HG03175 (cell line): ENCODE results near the gene DNMT3B.
"Not testable (repeated sequence)": the region's sequence is repeated elsewhere in the genome, so short reads cannot be mapped to it uniquely, and the experiment has no call there.

Source experiments
- ATAC-seq: cut with Tn5 transposase; IDR thresholded peaks from one replicate; pipeline ENCODE4 v1.9.1; 2021; ENCODE audit warnings: mild to moderate bottlenecking, moderate library complexity; ENCODE audit not compliant: unreplicated experiment

The DNMT3B gene

GRCh38 chr20:32789896-32790750, 27.9 kb downstream of the DNMT3B start:
- peak; percentile 62 for ATAC-seq

GRCh38 chr20:32790751-32791057, 28.5 kb downstream of the DNMT3B start:
- ATAC-seq: no peak

DNA sequence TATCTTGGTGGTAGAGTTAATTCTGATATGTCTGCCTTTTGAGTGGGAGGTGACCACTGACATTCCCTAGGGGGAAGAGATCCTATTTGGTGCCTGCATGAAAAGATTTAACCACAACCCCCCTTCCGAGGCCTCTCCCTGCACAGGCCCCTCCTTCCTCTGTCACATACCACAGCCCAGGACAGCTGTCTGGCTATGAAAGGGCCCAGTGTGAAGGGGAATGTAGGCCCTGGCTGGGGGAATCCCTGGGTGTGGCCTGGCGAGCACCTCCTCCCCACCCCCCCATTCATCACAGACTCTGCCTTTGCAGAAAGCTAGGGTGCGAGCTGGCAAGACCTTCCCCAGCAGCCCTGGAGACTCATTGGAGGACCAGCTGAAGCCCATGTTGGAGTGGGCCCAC, 30.1 kb downstream of the DNMT3B start:
- ATAC-seq: peak; percentile 49

- no peak for ATAC-seq
Observed at GRCh38 chr20:32792731-32793458, 30.7 kb downstream of the DNMT3B start.

DNA sequence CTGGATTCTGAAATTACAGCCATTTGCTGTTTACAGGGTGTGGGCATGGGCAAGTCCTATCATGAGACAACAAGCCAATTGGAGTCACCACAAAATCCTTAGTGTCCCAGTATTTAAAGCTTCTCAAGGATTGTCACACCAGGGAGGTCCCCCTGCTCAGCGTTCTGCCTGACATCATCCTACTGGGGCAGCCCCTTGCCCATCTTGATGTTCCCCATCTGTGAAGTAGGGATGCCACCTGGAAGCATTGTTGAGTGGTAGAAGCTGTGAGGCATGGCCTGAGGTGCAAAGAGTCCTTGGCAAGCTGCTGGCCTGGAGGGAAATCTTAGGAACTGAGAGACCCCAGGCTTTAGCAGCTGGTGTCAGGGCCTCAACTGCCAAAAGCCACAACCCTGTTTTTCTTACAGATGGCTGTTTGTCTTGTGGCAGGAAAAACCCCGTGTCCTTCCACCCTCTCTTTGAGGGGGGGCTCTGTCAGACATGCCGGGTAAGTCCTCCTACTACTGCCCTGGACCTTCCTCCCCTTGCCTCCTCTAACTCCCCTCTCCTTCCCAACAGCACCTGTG, 34.3 kb downstream of the DNMT3B start:
- ATAC-seq: no peak

DNA sequence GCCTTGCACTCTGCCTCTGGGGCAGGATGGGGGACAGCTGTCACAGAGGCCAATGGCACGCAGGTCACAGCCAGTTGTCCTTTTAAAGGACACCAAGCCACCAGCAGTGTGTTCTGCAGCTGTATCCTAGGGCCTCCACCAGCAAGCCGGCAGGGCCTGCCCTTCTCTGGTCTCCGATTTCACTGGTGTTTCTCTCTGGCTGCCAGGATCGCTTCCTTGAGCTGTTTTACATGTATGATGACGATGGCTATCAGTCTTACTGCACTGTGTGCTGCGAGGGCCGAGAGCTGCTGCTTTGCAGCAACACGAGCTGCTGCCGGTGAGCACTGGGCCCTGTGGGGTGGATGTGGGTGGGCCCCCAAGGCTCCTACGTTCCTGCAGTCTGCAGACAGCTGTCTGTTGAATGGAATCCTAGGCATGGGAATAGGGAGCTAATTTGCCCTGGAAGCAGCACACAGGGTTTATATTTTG, 34.8 kb downstream of the DNMT3B start:
- ATAC-seq: no peak

GRCh38 chr20:32797571-32797970, 35.4 kb downstream of the DNMT3B start:
- ATAC-seq: not testable (repeated sequence)

DNA sequence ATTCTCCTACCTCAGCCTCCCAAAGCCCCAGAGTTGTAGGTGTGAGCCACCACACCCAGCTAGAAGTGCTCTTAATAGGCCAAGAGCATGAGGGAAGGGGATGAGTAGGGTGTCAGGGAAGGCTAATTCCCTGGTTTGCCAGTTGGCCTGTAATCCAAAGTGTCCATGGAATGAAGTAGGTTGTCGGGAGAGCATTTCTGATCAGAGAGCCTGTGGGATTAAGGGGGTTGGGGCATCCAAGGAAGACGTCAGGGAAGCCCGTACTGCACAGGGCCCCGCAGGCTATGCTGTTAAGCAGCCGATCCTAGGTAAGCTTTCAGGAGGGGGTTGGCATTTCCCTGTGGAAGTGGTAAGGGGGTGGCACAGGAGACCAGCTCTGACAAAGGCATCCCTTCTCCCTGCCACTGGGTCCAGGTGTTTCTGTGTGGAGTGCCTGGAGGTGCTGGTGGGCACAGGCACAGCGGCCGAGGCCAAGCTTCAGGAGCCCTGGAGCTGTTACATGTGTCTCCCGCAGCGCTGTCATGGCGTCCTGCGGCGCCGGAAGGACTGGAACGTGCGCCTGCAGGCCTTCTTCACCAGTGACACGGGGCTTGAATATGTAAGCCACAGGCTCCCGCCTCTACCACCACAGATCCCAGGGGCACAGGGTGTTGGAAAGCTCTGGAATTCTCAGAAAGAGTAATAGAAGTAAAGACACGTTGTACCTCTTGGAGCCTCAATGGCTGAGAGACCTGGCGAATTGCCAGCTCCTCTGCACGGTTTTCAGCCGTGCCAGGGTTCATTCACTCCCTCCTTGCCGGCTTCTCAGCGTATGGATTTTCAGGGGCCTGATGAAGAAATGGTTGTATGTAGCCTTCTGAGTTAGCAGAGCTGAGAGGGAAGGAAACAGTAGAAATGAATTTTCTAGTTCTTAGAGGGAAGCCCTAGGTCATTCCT, 36.1 kb downstream of the DNMT3B start:
- no peak for ATAC-seq

GRCh38 chr20:32803092-32803491, 40.9 kb downstream of the DNMT3B start:
- ATAC-seq: no peak

DNA sequence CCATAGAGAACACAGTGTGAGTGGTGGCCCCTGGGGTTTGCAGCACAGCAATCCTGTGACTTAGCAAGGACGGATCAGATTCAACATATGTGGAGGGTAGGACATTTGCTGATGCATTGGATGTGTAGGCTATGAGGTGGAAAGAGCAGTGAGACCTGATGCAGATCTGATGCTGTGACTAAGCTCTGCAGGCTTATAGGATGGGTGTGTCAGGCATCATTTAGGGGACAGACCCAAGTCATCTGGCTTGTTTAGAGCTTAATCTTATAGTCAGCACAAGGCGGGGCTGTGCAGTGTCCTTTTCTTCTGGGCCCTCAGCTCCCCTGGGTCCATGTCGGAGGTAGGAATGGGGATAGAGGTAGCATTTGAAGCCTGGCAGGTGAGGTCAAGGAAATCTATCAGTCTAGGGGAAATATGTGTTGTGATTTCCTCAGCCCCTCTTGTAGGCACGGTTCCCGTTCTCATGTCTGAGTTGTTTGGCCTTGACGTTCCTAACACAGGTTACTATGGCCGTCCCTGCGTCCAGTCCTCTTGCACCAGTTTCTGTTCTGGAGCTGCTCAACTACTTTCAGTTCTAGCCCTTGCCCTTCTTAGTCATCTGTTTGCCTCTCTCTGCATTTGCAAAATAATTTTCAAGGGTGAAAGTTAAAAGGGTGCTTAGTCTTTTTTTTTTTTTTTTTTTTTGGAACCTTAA, 42.0 kb downstream of the DNMT3B start:
- ATAC-seq: no peak

DNA sequence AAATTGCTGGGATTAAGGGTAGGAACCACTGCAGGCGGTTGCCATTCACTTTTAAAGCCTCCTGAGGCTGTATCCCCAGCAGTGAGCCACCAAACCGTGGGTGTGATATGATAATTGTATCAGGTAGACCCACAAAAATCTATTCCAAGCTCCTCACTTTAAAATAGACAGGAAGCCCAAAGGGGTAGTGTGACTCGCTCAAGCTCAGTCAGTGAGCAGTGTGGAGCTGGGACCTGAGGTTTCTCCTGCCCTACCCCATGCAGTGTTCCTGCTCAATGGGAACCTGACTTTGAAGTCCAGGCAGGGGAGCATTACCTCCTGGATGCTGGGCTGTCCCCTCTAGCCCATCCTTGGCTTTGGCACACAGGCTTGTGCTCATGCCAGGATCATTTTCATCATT, 42.6 kb downstream of the DNMT3B start:
- no peak for ATAC-seq

GRCh38 chr20:32805721-32806120, 43.5 kb downstream of the DNMT3B start:
- ATAC-seq: no peak

DNA sequence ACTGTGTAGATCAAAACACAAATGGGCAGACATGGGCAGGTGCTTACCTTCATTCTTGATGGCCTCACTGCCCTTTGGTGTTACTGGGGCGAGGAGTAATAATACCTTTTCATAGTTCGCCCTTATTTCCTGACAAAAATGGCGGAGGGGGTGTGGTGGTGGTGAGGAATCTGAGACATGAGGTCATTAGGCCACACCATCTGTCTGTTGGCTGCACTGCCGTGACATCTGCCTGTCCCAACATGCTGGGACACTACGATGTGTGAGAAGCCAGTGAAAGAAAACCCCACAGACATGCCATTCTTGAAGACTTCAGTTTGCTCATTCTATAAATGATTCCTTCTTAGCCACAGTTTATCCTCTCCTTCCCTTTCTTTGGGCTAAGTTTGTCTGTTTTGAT, 44.2 kb downstream of the DNMT3B start:
- ATAC-seq: no peak

- ATAC-seq: no peak
Observed at GRCh38 chr20:32807706-32808105, 45.5 kb downstream of the DNMT3B start.

DNA sequence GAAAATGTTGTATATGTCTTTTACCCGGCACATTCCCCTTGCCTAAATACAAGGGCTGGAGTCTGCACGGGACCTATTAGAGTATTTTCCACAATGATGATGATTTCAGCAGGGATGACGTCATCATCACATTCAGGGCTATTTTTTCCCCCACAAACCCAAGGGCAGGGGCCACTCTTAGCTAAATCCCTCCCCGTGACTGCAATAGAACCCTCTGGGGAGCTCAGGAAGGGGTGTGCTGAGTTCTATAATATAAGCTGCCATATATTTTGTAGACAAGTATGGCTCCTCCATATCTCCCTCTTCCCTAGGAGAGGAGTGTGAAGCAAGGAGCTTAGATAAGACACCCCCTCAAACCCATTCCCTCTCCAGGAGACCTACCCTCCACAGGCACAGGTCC, 46.3 kb downstream of the DNMT3B start:
- ATAC-seq: no peak

DNA sequence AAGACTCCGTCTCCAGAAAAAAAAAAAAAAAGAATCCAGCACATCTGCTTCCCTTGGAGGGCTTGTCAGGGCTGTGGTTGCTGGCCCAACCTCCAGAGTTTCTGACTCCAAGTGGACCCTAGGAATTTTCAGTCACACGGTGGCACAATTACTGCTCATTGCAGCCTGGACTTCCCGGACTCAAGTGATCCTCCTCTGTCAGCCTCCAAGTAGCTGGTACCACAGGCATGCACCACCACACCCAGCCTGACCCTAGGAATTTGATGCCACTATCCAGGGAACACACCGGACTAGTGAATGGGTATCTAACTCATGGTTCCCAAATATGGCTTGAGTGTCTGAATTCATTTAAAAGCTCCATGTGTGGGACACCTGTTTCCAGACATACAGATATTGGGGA, 47.7 kb downstream of the DNMT3B start:
- no peak for ATAC-seq

DNA sequence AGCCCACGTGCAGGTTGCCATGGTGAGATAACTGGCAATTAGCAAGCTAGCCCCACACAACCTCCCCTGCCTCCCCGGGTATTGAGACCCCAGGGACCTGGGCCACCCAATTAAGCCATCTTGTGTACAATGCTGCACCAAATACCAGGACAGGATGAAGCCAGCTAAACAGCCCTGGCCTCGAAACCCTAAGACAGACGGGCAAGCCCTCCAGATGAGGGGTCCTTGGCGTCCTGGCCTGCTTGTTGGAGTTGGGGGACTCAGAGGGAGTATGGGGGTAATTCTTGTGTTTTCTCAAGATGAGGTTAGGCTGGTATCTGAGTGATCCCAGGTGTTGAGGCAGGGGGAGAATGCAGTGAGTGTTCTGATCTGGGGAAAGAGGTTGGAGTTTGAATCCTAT, 48.8 kb downstream of the DNMT3B start:
- no peak for ATAC-seq

DNA sequence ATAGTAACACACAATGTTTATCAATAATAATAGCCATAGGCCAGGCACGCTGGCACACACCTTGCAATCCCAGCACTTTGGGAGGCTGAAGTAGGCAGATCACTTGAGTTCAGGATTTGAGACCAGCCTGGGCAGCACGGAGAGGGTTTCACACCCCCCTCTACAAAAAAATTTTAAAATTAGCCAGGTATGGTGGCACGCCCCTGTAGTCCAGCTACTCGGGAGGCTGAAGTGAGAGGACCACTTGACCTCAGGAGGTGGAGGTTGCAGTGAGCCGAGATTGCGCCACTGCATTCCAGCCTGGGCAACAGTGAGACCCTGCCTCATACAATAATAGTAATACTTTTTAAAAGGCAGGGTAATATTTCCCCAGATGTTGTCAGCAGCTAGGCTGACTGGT, 49.7 kb downstream of the DNMT3B start:
- no peak for ATAC-seq

DNA sequence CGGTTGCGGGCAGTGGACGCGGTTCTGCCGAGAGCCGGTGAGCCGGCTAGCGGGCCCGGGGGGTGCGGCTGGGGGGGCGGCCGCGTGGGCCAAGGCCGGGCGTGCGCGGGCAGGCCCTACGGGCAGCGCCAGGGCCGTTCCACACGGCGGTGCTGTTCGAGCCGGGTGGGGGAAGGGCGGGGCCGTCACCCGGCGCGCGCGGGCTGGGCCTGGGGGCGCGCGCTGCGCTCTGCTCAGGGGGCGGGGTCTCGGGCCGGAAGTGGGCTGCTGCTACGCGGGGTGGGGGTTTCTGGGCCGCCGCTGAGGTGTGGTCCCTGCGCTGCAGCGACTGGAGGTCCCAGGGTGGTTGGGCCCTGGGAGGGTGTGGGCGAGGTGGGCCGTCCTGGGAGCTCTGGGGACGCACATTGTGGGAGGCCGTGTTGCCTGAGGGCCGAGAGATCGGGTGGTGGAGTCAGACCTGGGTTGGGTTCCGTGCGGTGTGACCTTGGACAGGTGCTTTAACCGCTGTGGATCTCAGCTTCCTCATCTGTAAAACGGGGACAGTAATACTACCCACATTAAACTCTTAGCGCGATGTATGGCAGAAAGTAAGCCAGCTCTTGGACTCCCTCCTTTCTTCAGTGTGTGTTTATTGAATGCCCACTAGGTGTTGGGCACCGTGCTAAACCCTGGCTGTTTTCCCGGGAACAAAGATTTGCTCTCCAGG, 58.0 kb downstream of the DNMT3B start:
- ATAC-seq: peak; percentile 73
